Measurements from ENCODE around the gene C20orf144. TPM values are rescaled to one million over a fixed set of nuclear protein-coding genes. Genes with fewer than 3 reads are reported as not detected.
"Not testable (repeated sequence)": the region's sequence is repeated elsewhere in the genome, so short reads cannot be mapped to it uniquely, and the experiment has no call there.

C20orf144 gene
- total RNA-seq, 2 experiments from 2014 or later = 0.42 to 0.44 TPM

DNA sequence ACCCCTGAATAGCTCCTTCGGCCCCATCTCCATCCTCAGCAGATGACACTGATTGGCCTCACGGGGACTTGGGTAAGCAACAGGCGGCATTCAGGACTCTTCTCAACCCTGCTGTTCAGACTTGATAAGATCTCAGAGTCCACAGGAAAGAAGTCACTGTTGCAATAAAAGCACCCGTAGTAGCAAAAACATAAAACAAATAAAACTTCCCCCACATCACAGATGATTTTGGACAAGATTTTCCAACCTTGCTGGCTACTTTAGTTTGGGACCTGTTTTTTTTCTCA is 17.1 kb upstream of the C20orf144 start:
- CTCF ChIA-PET (ENCODE audit: unreplicated experiment) = no interaction called here

DNA sequence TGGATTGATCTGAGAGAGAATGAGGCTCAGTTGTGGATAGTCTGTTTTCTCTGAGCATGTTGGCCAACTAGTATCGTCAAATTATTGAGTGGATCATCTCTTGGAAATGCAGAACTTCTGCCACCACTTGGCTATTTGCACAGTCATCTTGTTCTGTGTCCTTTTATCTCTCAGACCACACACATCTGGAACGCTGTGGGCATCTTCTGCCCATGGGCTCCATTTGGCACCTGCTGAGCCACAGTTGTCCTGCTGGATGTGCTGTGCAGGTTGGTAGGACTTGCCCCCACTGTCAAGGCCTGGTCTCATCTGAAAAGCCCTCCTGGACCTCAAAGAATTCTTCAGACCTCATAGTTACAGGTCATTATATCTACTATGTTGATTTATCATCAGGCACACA is 16.7 kb upstream of the C20orf144 start:
- intact Hi-C loops (cut with micrococcal nuclease; ENCODE audit: unreplicated experiment) = no loop called here
- Histone ChIP-seq H4K20me1 (ENCODE audit: insufficient read depth, low read length) (peaks cover 5% of the 10 kb centered on the region; the same call in 1 of the 2 replicates), H3K4me1 (ENCODE audit: insufficient read depth, low read length, poor library complexity, severe bottlenecking) (no peaks in the 10 kb centered on the region), H3K27ac (ENCODE audit: low read depth, low read length, poor library complexity, severe bottlenecking) (no peak overlapping the region), H3K4me2 (ENCODE audit: low read length) (no peak overlapping the region), H3K4me3 (ENCODE audit: low read depth, low read length, poor library complexity, severe bottlenecking) (no peak overlapping the region), H3K9me2 (ENCODE audit: insufficient read depth, low read length) (no peaks in the 10 kb centered on the region), H3K9me3 (ENCODE audit: low read length) (no peaks in the 10 kb centered on the region), H2AFZ (ENCODE audit: low read length) (no peak overlapping the region), H3K36me3 (ENCODE audit: insufficient read depth, low read length) (peaks cover 80% of the 10 kb centered on the region), H3K79me2 (ENCODE audit: insufficient read depth, low read depth, low read length) (no peaks in the 10 kb centered on the region)
- no peak for TF ChIP-seq EZH2phosphoT487 (IDR thresholded peaks at IDR 0.05; ENCODE audit: borderline replicate concordance, low read depth, low read length)
- TF ChIP-seq, protein P1, sequence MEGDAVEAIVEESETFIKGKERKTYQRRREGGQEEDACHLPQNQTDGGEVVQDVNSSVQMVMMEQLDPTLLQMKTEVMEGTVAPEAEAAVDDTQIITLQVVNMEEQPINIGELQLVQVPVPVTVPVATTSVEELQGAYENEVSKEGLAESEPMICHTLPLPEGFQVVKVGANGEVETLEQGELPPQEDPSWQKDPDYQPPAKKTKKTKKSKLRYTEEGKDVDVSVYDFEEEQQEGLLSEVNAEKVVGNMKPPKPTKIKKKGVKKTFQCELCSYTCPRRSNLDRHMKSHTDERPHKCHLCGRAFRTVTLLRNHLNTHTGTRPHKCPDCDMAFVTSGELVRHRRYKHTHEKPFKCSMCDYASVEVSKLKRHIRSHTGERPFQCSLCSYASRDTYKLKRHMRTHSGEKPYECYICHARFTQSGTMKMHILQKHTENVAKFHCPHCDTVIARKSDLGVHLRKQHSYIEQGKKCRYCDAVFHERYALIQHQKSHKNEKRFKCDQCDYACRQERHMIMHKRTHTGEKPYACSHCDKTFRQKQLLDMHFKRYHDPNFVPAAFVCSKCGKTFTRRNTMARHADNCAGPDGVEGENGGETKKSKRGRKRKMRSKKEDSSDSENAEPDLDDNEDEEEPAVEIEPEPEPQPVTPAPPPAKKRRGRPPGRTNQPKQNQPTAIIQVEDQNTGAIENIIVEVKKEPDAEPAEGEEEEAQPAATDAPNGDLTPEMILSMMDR (conservative IDR thresholded peaks at IDR 0.05; ENCODE audit: low read length) = no peak
- no TSS peak for BruUV-seq (replicated peaks)
- POLR2A ChIA-PET = interaction anchor here (0.6 to 1.2 kb wide), 2 partner anchors 35 to 128 kb away, joined by 3 to 4 read pairs; no protein-coding TSS in a partner anchor
- DNase-seq (ENCODE audit: low spot score) = no peak
- CTCF ChIA-PET (ENCODE audit: unreplicated experiment) = no interaction called here

More for the DNA sequence above, 17.1 kb upstream of the C20orf144 start:
- H2AFZ ChIP-seq (ENCODE audit: low read length) = no peak overlapping the region
- no peaks in the 10 kb centered on the region for H3K9me2 ChIP-seq (ENCODE audit: insufficient read depth, low read length)
- intact Hi-C loops (cut with micrococcal nuclease; ENCODE audit: unreplicated experiment) = no loop called here
- no peaks in the 10 kb centered on the region for H3K79me2 ChIP-seq (ENCODE audit: insufficient read depth, low read depth, low read length)
- BruUV-seq (replicated peaks) = no TSS peak
- POLR2A ChIA-PET = no interaction called here
- H3K4me3 ChIP-seq (ENCODE audit: low read depth, low read length, poor library complexity, severe bottlenecking) = no peak overlapping the region
- no peak for DNase-seq (ENCODE audit: low spot score)
- no peak overlapping the region for H3K4me2 ChIP-seq (ENCODE audit: low read length)
- H3K9me3 ChIP-seq (ENCODE audit: low read length) = no peaks in the 10 kb centered on the region
- no peak for TF ChIP-seq EZH2phosphoT487 (IDR thresholded peaks at IDR 0.05; ENCODE audit: borderline replicate concordance, low read depth, low read length)
- TF ChIP-seq, protein P1 (conservative IDR thresholded peaks at IDR 0.05; ENCODE audit: low read length) = no peak
- H4K20me1 ChIP-seq (ENCODE audit: insufficient read depth, low read length) = peaks cover 5% of the 10 kb centered on the region; the same call in 1 of the 2 replicates
- peaks cover 83% of the 10 kb centered on the region for H3K36me3 ChIP-seq (ENCODE audit: insufficient read depth, low read length)
- H3K27ac ChIP-seq (ENCODE audit: low read depth, low read length, poor library complexity, severe bottlenecking) = no peak overlapping the region
- H3K4me1 ChIP-seq (ENCODE audit: insufficient read depth, low read length, poor library complexity, severe bottlenecking) = no peaks in the 10 kb centered on the region

DNA sequence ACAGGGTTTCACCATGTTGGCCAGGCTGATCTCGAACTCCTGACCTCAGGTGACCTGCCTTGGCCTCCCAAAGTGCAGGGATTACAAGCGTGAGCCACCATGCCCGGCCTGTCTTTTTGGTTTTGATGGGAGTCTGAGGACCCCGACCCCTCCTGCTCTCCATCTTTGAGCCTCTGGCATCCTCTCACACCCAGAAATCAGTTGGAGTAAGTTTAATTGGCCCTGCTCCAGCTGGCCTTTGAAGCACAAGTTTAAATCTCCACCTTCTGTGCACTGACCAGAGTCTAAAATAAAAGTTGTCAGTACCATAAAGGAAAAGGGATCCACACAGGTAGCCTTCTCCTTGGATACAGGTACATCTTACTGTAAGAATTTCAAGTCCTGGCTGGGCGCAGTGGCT is 15.9 kb upstream of the C20orf144 start:
- no peaks in the 10 kb centered on the region for H3K79me2 ChIP-seq (ENCODE audit: insufficient read depth, low read depth, low read length)
- H3K9me3 ChIP-seq (ENCODE audit: low read length) = no peaks in the 10 kb centered on the region
- no peak overlapping the region for H2AFZ ChIP-seq (ENCODE audit: low read length)
- H3K27ac ChIP-seq (ENCODE audit: low read depth, low read length, poor library complexity, severe bottlenecking) = no peak overlapping the region
- H4K20me1 ChIP-seq (ENCODE audit: insufficient read depth, low read length) = peaks cover 5% of the 10 kb centered on the region; the same call in 1 of the 2 replicates
- intact Hi-C loops (cut with micrococcal nuclease; ENCODE audit: unreplicated experiment) = no loop called here
- H3K36me3 ChIP-seq (ENCODE audit: insufficient read depth, low read length) = peaks cover 72% of the 10 kb centered on the region
- no peak for DNase-seq (ENCODE audit: low spot score)
- H3K4me2 ChIP-seq (ENCODE audit: low read length) = no peak overlapping the region
- TF ChIP-seq, protein P1 (conservative IDR thresholded peaks at IDR 0.05; ENCODE audit: low read length) = no peak
- no peak for TF ChIP-seq EZH2phosphoT487 (IDR thresholded peaks at IDR 0.05; ENCODE audit: borderline replicate concordance, low read depth, low read length)
- BruUV-seq (replicated peaks) = no TSS peak
- no peaks in the 10 kb centered on the region for H3K4me1 ChIP-seq (ENCODE audit: insufficient read depth, low read length, poor library complexity, severe bottlenecking)
- POLR2A ChIA-PET = interaction anchor here (0.7 to 1.2 kb wide), 2 partner anchors 123 to 129 kb away, joined by 4 to 5 read pairs; no protein-coding TSS in a partner anchor
- CTCF ChIA-PET (ENCODE audit: unreplicated experiment) = no interaction called here
- no peaks in the 10 kb centered on the region for H3K9me2 ChIP-seq (ENCODE audit: insufficient read depth, low read length)
- no peak overlapping the region for H3K4me3 ChIP-seq (ENCODE audit: low read depth, low read length, poor library complexity, severe bottlenecking)

DNA sequence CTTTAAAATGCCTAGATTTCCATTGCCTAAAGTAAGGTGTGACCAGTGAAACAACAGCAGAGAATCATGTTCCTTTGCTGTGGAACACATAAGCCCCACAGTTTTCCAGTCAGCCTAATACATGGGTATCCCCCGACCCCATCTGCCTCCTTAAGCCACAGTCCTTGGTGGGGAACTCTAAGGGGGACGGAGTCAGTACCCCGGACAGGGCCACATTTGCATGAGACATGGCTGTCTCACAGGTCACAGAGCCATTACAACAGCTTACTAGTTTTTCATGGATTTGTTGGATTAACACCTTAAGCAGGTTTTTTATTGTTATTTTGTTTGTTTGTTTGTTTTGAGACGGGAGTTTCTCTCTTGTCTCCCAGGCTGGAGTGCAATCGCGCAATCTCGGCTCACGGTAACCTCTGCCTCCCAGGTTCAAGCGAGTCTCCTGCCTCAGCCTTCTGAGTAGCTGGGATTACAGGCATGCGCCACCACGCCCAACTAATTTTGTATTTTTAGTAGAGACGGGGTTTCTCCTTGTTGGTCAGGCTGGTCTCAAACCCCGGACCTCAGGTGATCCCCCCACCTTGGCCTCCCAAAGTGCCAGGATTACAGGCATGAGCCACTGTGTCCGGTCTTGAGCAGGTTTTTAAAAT is 15.0 kb upstream of the C20orf144 start:
- H3K4me3 ChIP-seq (ENCODE audit: low read depth, low read length, poor library complexity, severe bottlenecking); H3K9me3 ChIP-seq (ENCODE audit: low read length); DNase-seq (ENCODE audit: low spot score); H4K20me1 ChIP-seq (ENCODE audit: insufficient read depth, low read length); H2AFZ ChIP-seq (ENCODE audit: low read length); H3K27ac ChIP-seq (ENCODE audit: low read depth, low read length, poor library complexity, severe bottlenecking); H3K9me2 ChIP-seq (ENCODE audit: insufficient read depth, low read length); BruUV-seq (replicated peaks); H3K4me1 ChIP-seq (ENCODE audit: insufficient read depth, low read length, poor library complexity, severe bottlenecking); H3K4me2 ChIP-seq (ENCODE audit: low read length); H3K79me2 ChIP-seq (ENCODE audit: insufficient read depth, low read depth, low read length); CTCF ChIA-PET (ENCODE audit: unreplicated experiment); intact Hi-C loops (cut with micrococcal nuclease; ENCODE audit: unreplicated experiment): not testable (repeated sequence)
- POLR2A ChIA-PET = interaction anchor here (0.6 kb wide), 1 partner anchor 155 kb away, joined by 3 read pairs; no protein-coding TSS in a partner anchor
- peaks cover 63% of the 10 kb centered on the region for H3K36me3 ChIP-seq (ENCODE audit: insufficient read depth, low read length)
